GM23338 (cell line): Measurements from ENCODE around the gene PICK1. TPM values are rescaled to one million over a fixed set of nuclear protein-coding genes. Genes with fewer than 3 reads are reported as not detected.

ENCODE experiments used
- ATAC-seq: fragments of 200-7000 bp; cut with Tn5 transposase; 3 replicates; pipeline ENCODE4 v1.9.1; 2020
- DNase-seq: peaks from one replicate; pipeline ENCODE4 v3.0.0-alpha.2; 2015; ENCODE audit warnings: low spot score
- H2AFZ ChIP-seq: fragments of 200-600 bp; sonication (generic); 2 replicates; pipeline ENCODE4 v1.8.0; 2016; ENCODE audit warnings: antibody characterized with exemption, mild to moderate bottlenecking, moderate library complexity
- H3F3A ChIP-seq: fragments of 200-600 bp; sonication (generic); replicated peaks from 2 replicates; pipeline ENCODE4 v1.8.0; 2017; ENCODE audit warnings: antibody characterized with exemption, mixed run types, low read depth
- H3K27ac ChIP-seq: fragments of 200-600 bp; sonication (generic); 2 replicates; pipeline ENCODE4 v1.6.1; 2016; ENCODE audit warnings: low read depth
- H3K27me3 ChIP-seq: fragments of 200-600 bp; sonication (generic); 2 replicates; pipeline ENCODE4 v1.8.0; 2016; ENCODE audit warnings: mild to moderate bottlenecking, mixed run types, moderate library complexity; ENCODE audit not compliant: insufficient read depth
- H3K36me3 ChIP-seq: fragments of 200-600 bp; sonication (generic); 2 replicates; pipeline ENCODE4 v1.8.0; 2016; ENCODE audit warnings: mild to moderate bottlenecking; ENCODE audit not compliant: insufficient read depth
- H3K4me1 ChIP-seq: fragments of 200-600 bp; sonication (generic); 2 replicates; pipeline ENCODE4 v1.8.0; 2016; ENCODE audit warnings: mild to moderate bottlenecking, moderate library complexity; ENCODE audit not compliant: insufficient read depth
- H3K4me2 ChIP-seq: fragments of 200-600 bp; sonication (generic); 2 replicates; pipeline ENCODE4 v1.7.1; 2017; ENCODE audit warnings: mixed run types
- H3K4me3 ChIP-seq: fragments of 200-600 bp; sonication (generic); 2 replicates; pipeline ENCODE4 v1.6.1; 2016; ENCODE audit warnings: mixed run types
- H3K79me2 ChIP-seq: fragments of 200-600 bp; sonication (generic); replicated peaks from 2 replicates; pipeline ENCODE4 v1.8.0; 2017; ENCODE audit warnings: mild to moderate bottlenecking; ENCODE audit not compliant: insufficient read depth
- H3K9me2 ChIP-seq: fragments of 200-600 bp; sonication (generic); 2 replicates; pipeline ENCODE4 v1.8.0; 2017; ENCODE audit not compliant: insufficient read depth
- H4K20me1 ChIP-seq: fragments of 200-600 bp; sonication (generic); replicated peaks from 2 replicates; pipeline ENCODE4 v1.8.0; 2017; ENCODE audit warnings: mild to moderate bottlenecking; ENCODE audit not compliant: insufficient read depth
- H3K27ac Mint-ChIP-seq: 2 replicates; pipeline ENCODE4 v1.8.0; 2020; ENCODE audit warnings: inconsistent platforms, mild to moderate bottlenecking, moderate library complexity, mixed read lengths
- H3K27me3 Mint-ChIP-seq: 3 replicates; pipeline ENCODE4 v1.8.0; 2022; ENCODE audit warnings: low read depth, mild to moderate bottlenecking, moderate library complexity, mixed read lengths, inconsistent platforms; ENCODE audit not compliant: insufficient read depth, poor library complexity
- H3K36me3 Mint-ChIP-seq: 3 replicates; pipeline ENCODE4 v1.8.0; 2021; ENCODE audit warnings: low read depth, mild to moderate bottlenecking, inconsistent platforms, moderate library complexity, mixed read lengths
- H3K4me1 Mint-ChIP-seq: 3 replicates; pipeline ENCODE4 v1.8.0; 2020; ENCODE audit warnings: mild to moderate bottlenecking, inconsistent platforms, mixed read lengths
- H3K4me3 Mint-ChIP-seq: 3 replicates; pipeline ENCODE4 v1.8.0; 2021; ENCODE audit warnings: moderate library complexity, mild to moderate bottlenecking, inconsistent platforms, mixed read lengths
- H3K9me3 Mint-ChIP-seq: 3 replicates; pipeline ENCODE4 v1.8.0; 2020; ENCODE audit warnings: moderate library complexity, mild to moderate bottlenecking, inconsistent platforms, mixed read lengths
- CREB1 ChIP-seq: fragments of 250-450 bp; sonication (Bioruptor Pico); IDR thresholded peaks from 2 replicates; pipeline ENCODE4 v1.5.0; 2020; ENCODE audit warnings: low read depth, mild to moderate bottlenecking, moderate library complexity
- EZH2 ChIP-seq: fragments of 200-600 bp; sonication (generic); IDR thresholded peaks from one replicate; pipeline ENCODE4 v1.8.0; 2017; ENCODE audit warnings: antibody characterized with exemption, mild to moderate bottlenecking, low read depth; ENCODE audit not compliant: unreplicated experiment
- polyA plus RNA-seq: library from polyadenylated mRNA; unstranded; fragments of >200 nt; fragmentation: Nextera tagmentation; extraction: Ambion mirVana; gene quantifications from 2 replicates; pipeline ENCODE4 v1.2.1, GENCODE V29; 2016
- total RNA-seq: library from RNA; depleted of rRNA; stranded (reverse); fragments of >200 nt; shearing (Covaris generic); gene quantifications from 2 replicates; pipeline ENCODE4 v1.2.3, GENCODE V29; 2014
- TF ChIP-seq, protein P1 (sequence below): IDR thresholded peaks from 2 replicates; pipeline ENCODE4 v1.6.1; 2016; ENCODE audit warnings: antibody characterized with exemption
- TF ChIP-seq, protein P2 (sequence below): fragments of 250-450 bp; sonication (Bioruptor Pico); IDR thresholded peaks from 2 replicates; pipeline ENCODE4 v1.5.0; 2020; ENCODE audit warnings: mild to moderate bottlenecking, moderate library complexity
- TF ChIP-seq, protein P3 (sequence below), 2 experiments: fragments of 200-600 bp in 1 of 2; sonication (generic) in 1 of 2; conservative IDR thresholded peaks; 2 replicates each; pipeline versions ENCODE4 v1.5.1 to v1.6.1; 2016 to 2017; ENCODE audit warnings: antibody characterized with exemption in 2 of 2, low read depth in 2 of 2, mild to moderate bottlenecking in 2 of 2, moderate library complexity in 1 of 2

Gene PICK1
- total and polyA plus RNA-seq, 2 experiments from 2014 or later: 15.9 to 28.3 TPM

DNA sequence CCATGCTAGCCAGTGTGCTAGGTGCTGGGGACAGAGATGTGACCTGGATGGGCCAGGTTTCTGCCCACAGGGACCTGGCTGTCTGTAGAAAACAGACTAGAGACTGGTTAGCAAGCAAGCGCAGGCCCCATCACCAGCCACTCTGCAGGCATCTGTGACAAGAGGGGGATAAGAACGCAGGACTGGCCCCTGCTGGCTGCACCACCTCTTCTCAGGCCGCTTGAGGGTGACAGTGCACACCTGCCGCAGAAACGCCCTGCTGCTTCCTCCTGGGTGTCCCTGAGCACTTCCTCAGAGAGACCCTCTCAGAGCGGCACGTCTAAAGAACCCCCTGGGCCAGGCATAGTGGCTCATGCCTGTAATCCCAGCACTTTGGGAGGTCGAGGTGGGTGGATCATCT lies 5.9 kb upstream of the PICK1 start:
- Histone ChIP-seq H3K27me3 (no peaks in the 10 kb centered on the region), H3K4me3 (no peak overlapping the region), H3K79me2 (no peaks in the 10 kb centered on the region), H4K20me1 (no peaks in the 10 kb centered on the region; the same call in 1 of the 2 replicates), H3K9me2 (no peaks in the 10 kb centered on the region), H3K4me2 (no peak overlapping the region), H3K4me1 (no peaks in the 10 kb centered on the region), H3K27ac (no peak overlapping the region), H3K36me3 (no peaks in the 10 kb centered on the region), H2AFZ (no peak overlapping the region), H3F3A (no peaks in the 10 kb centered on the region; the same call in 1 of the 2 replicates)
- H3K9me3 Mint-ChIP-seq: no peaks in the 10 kb centered on the region
- H3K36me3 Mint-ChIP-seq: no peaks in the 10 kb centered on the region
- H3K4me3 Mint-ChIP-seq: no peak overlapping the region
- ATAC-seq (peak; percentile 16; the same call in 2 of the 3 replicates), DNase-seq (no peak)
- TF ChIP-seq, protein P1, sequence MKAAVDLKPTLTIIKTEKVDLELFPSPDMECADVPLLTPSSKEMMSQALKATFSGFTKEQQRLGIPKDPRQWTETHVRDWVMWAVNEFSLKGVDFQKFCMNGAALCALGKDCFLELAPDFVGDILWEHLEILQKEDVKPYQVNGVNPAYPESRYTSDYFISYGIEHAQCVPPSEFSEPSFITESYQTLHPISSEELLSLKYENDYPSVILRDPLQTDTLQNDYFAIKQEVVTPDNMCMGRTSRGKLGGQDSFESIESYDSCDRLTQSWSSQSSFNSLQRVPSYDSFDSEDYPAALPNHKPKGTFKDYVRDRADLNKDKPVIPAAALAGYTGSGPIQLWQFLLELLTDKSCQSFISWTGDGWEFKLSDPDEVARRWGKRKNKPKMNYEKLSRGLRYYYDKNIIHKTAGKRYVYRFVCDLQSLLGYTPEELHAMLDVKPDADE: no peak
- TF ChIP-seq CREB1 (CRISPR knock-in tag) (no peak), EZH2 (no peak)
- TF ChIP-seq, protein P2, sequence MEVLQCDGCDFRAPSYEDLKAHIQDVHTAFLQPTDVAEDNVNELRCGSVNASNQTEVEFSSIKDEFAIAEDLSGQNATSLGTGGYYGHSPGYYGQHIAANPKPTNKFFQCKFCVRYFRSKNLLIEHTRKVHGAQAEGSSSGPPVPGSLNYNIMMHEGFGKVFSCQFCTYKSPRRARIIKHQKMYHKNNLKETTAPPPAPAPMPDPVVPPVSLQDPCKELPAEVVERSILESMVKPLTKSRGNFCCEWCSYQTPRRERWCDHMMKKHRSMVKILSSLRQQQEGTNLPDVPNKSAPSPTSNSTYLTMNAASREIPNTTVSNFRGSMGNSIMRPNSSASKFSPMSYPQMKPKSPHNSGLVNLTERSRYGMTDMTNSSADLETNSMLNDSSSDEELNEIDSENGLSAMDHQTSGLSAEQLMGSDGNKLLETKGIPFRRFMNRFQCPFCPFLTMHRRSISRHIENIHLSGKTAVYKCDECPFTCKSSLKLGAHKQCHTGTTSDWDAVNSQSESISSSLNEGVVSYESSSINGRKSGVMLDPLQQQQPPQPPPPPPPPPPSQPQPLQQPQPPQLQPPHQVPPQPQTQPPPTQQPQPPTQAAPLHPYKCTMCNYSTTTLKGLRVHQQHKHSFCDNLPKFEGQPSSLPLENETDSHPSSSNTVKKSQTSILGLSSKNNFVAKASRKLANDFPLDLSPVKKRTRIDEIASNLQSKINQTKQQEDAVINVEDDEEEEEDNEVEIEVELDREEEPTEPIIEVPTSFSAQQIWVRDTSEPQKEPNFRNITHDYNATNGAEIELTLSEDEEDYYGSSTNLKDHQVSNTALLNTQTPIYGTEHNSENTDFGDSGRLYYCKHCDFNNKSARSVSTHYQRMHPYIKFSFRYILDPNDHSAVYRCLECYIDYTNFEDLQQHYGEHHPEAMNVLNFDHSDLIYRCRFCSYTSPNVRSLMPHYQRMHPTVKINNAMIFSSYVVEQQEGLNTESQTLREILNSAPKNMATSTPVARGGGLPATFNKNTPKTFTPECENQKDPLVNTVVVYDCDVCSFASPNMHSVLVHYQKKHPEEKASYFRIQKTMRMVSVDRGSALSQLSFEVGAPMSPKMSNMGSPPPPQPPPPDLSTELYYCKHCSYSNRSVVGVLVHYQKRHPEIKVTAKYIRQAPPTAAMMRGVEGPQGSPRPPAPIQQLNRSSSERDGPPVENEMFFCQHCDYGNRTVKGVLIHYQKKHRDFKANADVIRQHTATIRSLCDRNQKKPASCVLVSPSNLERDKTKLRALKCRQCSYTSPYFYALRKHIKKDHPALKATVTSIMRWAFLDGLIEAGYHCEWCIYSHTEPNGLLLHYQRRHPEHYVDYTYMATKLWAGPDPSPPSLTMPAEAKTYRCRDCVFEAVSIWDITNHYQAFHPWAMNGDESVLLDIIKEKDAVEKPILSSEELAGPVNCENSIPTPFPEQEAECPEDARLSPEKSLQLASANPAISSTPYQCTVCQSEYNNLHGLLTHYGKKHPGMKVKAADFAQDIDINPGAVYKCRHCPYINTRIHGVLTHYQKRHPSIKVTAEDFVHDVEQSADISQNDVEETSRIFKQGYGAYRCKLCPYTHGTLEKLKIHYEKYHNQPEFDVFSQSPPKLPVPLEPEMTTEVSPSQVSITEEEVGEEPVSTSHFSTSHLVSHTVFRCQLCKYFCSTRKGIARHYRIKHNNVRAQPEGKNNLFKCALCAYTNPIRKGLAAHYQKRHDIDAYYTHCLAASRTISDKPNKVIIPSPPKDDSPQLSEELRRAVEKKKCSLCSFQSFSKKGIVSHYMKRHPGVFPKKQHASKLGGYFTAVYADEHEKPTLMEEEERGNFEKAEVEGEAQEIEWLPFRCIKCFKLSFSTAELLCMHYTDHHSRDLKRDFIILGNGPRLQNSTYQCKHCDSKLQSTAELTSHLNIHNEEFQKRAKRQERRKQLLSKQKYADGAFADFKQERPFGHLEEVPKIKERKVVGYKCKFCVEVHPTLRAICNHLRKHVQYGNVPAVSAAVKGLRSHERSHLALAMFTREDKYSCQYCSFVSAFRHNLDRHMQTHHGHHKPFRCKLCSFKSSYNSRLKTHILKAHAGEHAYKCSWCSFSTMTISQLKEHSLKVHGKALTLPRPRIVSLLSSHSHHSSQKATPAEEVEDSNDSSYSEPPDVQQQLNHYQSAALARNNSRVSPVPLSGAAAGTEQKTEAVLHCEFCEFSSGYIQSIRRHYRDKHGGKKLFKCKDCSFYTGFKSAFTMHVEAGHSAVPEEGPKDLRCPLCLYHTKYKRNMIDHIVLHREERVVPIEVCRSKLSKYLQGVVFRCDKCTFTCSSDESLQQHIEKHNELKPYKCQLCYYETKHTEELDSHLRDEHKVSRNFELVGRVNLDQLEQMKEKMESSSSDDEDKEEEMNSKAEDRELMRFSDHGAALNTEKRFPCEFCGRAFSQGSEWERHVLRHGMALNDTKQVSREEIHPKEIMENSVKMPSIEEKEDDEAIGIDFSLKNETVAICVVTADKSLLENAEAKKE (CRISPR knock-in tag): no peak
- TF ChIP-seq, protein P3, sequence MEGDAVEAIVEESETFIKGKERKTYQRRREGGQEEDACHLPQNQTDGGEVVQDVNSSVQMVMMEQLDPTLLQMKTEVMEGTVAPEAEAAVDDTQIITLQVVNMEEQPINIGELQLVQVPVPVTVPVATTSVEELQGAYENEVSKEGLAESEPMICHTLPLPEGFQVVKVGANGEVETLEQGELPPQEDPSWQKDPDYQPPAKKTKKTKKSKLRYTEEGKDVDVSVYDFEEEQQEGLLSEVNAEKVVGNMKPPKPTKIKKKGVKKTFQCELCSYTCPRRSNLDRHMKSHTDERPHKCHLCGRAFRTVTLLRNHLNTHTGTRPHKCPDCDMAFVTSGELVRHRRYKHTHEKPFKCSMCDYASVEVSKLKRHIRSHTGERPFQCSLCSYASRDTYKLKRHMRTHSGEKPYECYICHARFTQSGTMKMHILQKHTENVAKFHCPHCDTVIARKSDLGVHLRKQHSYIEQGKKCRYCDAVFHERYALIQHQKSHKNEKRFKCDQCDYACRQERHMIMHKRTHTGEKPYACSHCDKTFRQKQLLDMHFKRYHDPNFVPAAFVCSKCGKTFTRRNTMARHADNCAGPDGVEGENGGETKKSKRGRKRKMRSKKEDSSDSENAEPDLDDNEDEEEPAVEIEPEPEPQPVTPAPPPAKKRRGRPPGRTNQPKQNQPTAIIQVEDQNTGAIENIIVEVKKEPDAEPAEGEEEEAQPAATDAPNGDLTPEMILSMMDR (conservative IDR thresholded peaks at IDR 0.05; ENCODE audit: low read depth in 2 of 2): peak in 1 of 2 experiments; percentile 50; a peak in 2 of 4 replicates
- H3K27ac Mint-ChIP-seq: no peak overlapping the region
- 0 out of 3 replicates have a peak, but pooled peaks cover 3% of the 10 kb centered on the region for H3K4me1 Mint-ChIP-seq
- H3K27me3 Mint-ChIP-seq: peaks cover 16% of the 10 kb centered on the region
